GM12878 (cell line): Measurements from ENCODE around the gene CNDP1.

Source experiments
- CBFB ChIP-seq: IDR thresholded peaks from 2 replicates; pipeline ENCODE4 v1.6.1; 2016; ENCODE audit warnings: antibody characterized with exemption, low read depth
- CBX3 ChIP-seq: fragments of 200-600 bp; sonication (generic); IDR thresholded peaks from 2 replicates; pipeline ENCODE4 v1.6.1; 2016; ENCODE audit warnings: low read depth, borderline replicate concordance
- CREB1 ChIP-seq: IDR thresholded peaks from 2 replicates; pipeline ENCODE4 v1.6.1; 2012; ENCODE audit warnings: low read depth, mild to moderate bottlenecking, inconsistent platforms
- CTCF ChIP-seq, 3 experiments: IDR thresholded peaks in 2 of 3; conservative IDR thresholded peaks in 1 of 3; 2 replicates each; pipeline ENCODE4 v1.5.1; 2011; ENCODE audit warnings: low read depth in 3 of 3, low read length in 3 of 3, mild to moderate bottlenecking in 3 of 3, control low read depth in 2 of 3, moderate library complexity in 2 of 3, inconsistent platforms in 1 of 3, mixed read lengths in 1 of 3; ENCODE audit not compliant: control insufficient read depth in 2 of 3, insufficient read depth in 1 of 3; ENCODE audit errors: extremely low read depth in 1 of 3
- PAX8 ChIP-seq: fragments of 450-650 bp; IDR thresholded peaks from 2 replicates; pipeline ENCODE4 v1.6.1; 2017; ENCODE audit warnings: mild to moderate bottlenecking, moderate library complexity
- POU2F2 ChIP-seq: IDR thresholded peaks from 3 replicates; pipeline ENCODE4 v1.6.1; 2011; ENCODE audit warnings: low read depth, mild to moderate bottlenecking, low read length, borderline replicate concordance
- SMAD5 ChIP-seq: IDR thresholded peaks from 2 replicates; pipeline ENCODE4 v1.6.1; 2016; ENCODE audit warnings: antibody characterized with exemption, low read depth
- SUZ12 ChIP-seq: fragments of 200-600 bp; sonication (generic); IDR thresholded peaks from one replicate; pipeline ENCODE4 v1.6.1; 2018; ENCODE audit warnings: antibody characterized with exemption, mild to moderate bottlenecking; ENCODE audit not compliant: unreplicated experiment
- ZZZ3 ChIP-seq: IDR thresholded peaks from 2 replicates; pipeline ENCODE4 v1.6.1; 2011; ENCODE audit warnings: low read depth; ENCODE audit not compliant: control insufficient read depth, insufficient read length
- TF ChIP-seq, protein P1 (sequence below): IDR thresholded peaks from 2 replicates; pipeline ENCODE4 v1.6.1; 2012; ENCODE audit warnings: low read depth, low read length, improper control_type of control experiment

- TF ChIP-seq, protein P1, sequence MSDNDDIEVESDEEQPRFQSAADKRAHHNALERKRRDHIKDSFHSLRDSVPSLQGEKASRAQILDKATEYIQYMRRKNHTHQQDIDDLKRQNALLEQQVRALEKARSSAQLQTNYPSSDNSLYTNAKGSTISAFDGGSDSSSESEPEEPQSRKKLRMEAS, result no peak
- TF ChIP-seq CBFB (no peak), SUZ12 (no peak), PAX8 (no peak), CTCF (IDR thresholded peaks at IDR 0.05 in 2 of 3, conservative IDR thresholded peaks at IDR 0.05 in 1 of 3; ENCODE audit: control insufficient read depth in 2 of 3, extremely low read depth in 1 of 3, insufficient read depth in 1 of 3, low read depth in 3 of 3, low read length in 3 of 3) (no peak), CBX3 (no peak), CREB1 (peak; percentile 68), POU2F2 (no peak), ZZZ3 (no peak), SMAD5 (no peak)
Observed at GRCh38 chr18:74528478-74528877, 5.8 kb upstream of the CNDP1 start.
